GM18517 (cell line): ENCODE measurements around the gene USP7.
"Not testable (repeated sequence)": the region's sequence is repeated elsewhere in the genome, so short reads cannot be mapped to it uniquely, and the experiment has no call there.

Experiments used
- ATAC-seq: cut with Tn5 transposase; IDR thresholded peaks from one replicate; pipeline ENCODE4 v1.9.1; 2021; ENCODE audit warnings: mild to moderate bottlenecking, moderate library complexity; ENCODE audit not compliant: unreplicated experiment

The USP7 gene

DNA sequence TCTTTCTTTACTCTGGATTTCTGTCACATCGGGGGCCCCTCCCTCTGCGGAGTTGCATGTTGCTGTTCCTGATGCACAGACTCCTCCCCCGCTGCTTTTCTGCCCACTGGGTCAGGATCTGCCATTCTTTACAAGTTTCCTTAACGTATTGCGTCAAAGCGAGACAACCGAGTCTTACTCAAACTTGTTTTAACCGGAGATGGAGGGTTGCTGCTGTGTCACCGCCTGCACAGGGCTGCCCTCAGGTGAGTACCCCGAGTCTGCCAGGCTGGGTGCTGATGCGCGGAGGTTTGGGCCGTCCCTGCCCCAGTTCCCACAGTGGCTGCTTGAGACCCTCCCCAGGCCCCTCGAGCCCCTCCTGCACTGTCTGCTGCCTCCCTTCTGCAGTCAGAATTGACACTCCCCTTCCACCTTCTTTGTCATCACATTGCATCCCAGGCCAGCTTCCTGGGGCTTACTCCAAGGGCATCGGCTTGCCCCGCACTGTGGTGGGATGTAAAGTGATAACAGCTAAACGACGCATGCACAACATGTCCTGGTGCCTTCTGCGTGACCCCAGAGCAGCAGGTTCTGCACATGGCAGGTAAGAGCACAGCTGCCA lies 114.2 kb downstream of the USP7 start:
- no peak for ATAC-seq

- no peak for ATAC-seq
These were observed 114.7 kb downstream of the USP7 start for GRCh38 chr16:8848939-8849391.

- no peak for ATAC-seq
These were observed 115.3 kb downstream of the USP7 start for GRCh38 chr16:8848231-8848938.

- ATAC-seq = no peak
These were observed 116.1 kb downstream of the USP7 start for GRCh38 chr16:8847623-8848022.

- ATAC-seq = no peak
These were observed 116.6 kb downstream of the USP7 start for GRCh38 chr16:8847145-8847544.

GRCh38 chr16:8846401-8846932 lies 117.2 kb downstream of the USP7 start:
- no peak for ATAC-seq

GRCh38 chr16:8845699-8846298 lies 117.9 kb downstream of the USP7 start:
- ATAC-seq = no peak

DNA sequence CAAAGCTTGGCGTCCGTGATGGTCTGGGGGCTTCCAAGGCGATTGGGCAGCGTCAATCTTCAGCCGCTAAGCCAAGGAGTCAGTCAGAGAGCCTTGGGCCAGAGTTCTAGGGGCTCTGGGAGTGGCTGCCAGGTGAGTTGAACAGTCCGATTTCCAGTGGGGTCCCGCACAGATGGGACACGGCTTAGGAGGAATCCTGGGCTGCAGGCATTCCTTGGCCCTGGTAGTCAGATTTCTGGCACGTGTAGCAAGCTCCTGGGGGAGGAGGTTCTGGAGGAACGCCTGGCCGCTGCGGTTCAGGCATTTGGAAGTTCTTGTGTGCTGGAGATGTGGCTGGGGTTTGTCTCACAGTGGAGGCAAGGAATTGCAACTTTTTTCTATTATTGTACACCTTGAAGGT lies 120.4 kb downstream of the USP7 start:
- not testable (repeated sequence) for ATAC-seq
